Measurements from ENCODE around the gene GJA4. TPM values are rescaled to one million over a fixed set of nuclear protein-coding genes. Genes with fewer than 3 reads are reported as not detected.

Gene GJA4
- total RNA-seq, 2 donors from 2014 or later, result 9.0 TPM

- no peak overlapping the region for H3K4me3 ChIP-seq (ENCODE audit: low read length)
- H3K4me1 ChIP-seq (ENCODE audit: control insufficient read depth, insufficient read depth, low read length), result no peaks in the 10 kb centered on the region
- peaks cover 5% of the 10 kb centered on the region for H3K36me3 Mint-ChIP-seq (ENCODE audit: low read depth)
- WGBS, 2 experiments (ENCODE audit: insufficient coverage in 1 of 2, insufficient read length in 1 of 2), result 75 to 92% methylated on average over 2 to 6 of the region's 6 CpGs
- TF ChIP-seq CTCF (conservative IDR thresholded peaks at IDR 0.05), result no peak
- no peak overlapping the region for H3K27ac Mint-ChIP-seq
- no peaks in the 10 kb centered on the region for H3K36me3 ChIP-seq (ENCODE audit: control insufficient read depth, insufficient read depth, low read length)
- peaks cover 24% of the 10 kb centered on the region for H3K4me1 Mint-ChIP-seq
- H3K4me3 Mint-ChIP-seq, result no peak overlapping the region
- DNase-seq, result no peak
- no peaks in the 10 kb centered on the region for H3K9me3 Mint-ChIP-seq
- H3K9ac ChIP-seq (ENCODE audit: extremely low read depth, low read length, poor library complexity, severe bottlenecking), result no peak overlapping the region
- no peak overlapping the region for H3K27ac ChIP-seq (ENCODE audit: low read depth, low read length)
- peaks cover 29% of the 10 kb centered on the region for H3K27me3 Mint-ChIP-seq (ENCODE audit: insufficient read depth)
- H3K9me3 ChIP-seq (ENCODE audit: control insufficient read depth, low read length), result no peaks in the 10 kb centered on the region
- no peaks in the 10 kb centered on the region for H3K27me3 ChIP-seq (ENCODE audit: control insufficient read depth, insufficient read depth, low read length, poor library complexity, severe bottlenecking)
These were observed 3.1 kb downstream of the GJA4 start for GRCh38 chr1:34795916-34796315.

- no peak overlapping the region for H3K4me3 Mint-ChIP-seq
- WGBS, 2 experiments (ENCODE audit: insufficient coverage in 1 of 2, insufficient read length in 1 of 2), result 83 to 85% methylated on average over 5 to 6 of the region's 6 CpGs
- no peak overlapping the region for H3K27ac ChIP-seq (ENCODE audit: low read depth, low read length)
- no peaks in the 10 kb centered on the region for H3K36me3 ChIP-seq (ENCODE audit: control insufficient read depth, insufficient read depth, low read length)
- H3K9me3 Mint-ChIP-seq, result no peaks in the 10 kb centered on the region
- no peaks in the 10 kb centered on the region for H3K4me1 ChIP-seq (ENCODE audit: control insufficient read depth, insufficient read depth, low read length)
- no peak overlapping the region for H3K4me3 ChIP-seq (ENCODE audit: low read length)
- H3K4me1 Mint-ChIP-seq, result peaks cover 21% of the 10 kb centered on the region
- DNase-seq, result no peak
- H3K27me3 ChIP-seq (ENCODE audit: control insufficient read depth, insufficient read depth, low read length, poor library complexity, severe bottlenecking), result no peaks in the 10 kb centered on the region
- H3K27me3 Mint-ChIP-seq (ENCODE audit: insufficient read depth), result peaks cover 19% of the 10 kb centered on the region
- H3K36me3 Mint-ChIP-seq (ENCODE audit: low read depth), result peaks cover 5% of the 10 kb centered on the region
- H3K9me3 ChIP-seq (ENCODE audit: control insufficient read depth, low read length), result no peaks in the 10 kb centered on the region
- H3K27ac Mint-ChIP-seq, result no peak overlapping the region
- no peak for TF ChIP-seq CTCF (conservative IDR thresholded peaks at IDR 0.05)
- no peak overlapping the region for H3K9ac ChIP-seq (ENCODE audit: extremely low read depth, low read length, poor library complexity, severe bottlenecking)
These were observed 4.2 kb downstream of the GJA4 start for GRCh38 chr1:34796990-34797389.

GRCh38 chr1:34800214-34800613 lies 7.4 kb downstream of the GJA4 start:
- H3K9ac ChIP-seq (ENCODE audit: extremely low read depth, low read length, poor library complexity, severe bottlenecking), result no peak overlapping the region
- DNase-seq, result no peak
- H3K27me3 ChIP-seq (ENCODE audit: control insufficient read depth, insufficient read depth, low read length, poor library complexity, severe bottlenecking), result no peaks in the 10 kb centered on the region
- Mint-ChIP-seq H3K9me3 (peaks cover 4% of the 10 kb centered on the region), H3K4me1 (peaks cover 17% of the 10 kb centered on the region), H3K27me3 (ENCODE audit: insufficient read depth) (peaks cover 10% of the 10 kb centered on the region), H3K36me3 (ENCODE audit: low read depth) (no peaks in the 10 kb centered on the region), H3K27ac (no peak overlapping the region), H3K4me3 (no peak overlapping the region)
- no peak for TF ChIP-seq CTCF (conservative IDR thresholded peaks at IDR 0.05)
- H3K4me3 ChIP-seq (ENCODE audit: low read length), result no peak overlapping the region
- peaks cover 22% of the 10 kb centered on the region for H3K9me3 ChIP-seq (ENCODE audit: control insufficient read depth, low read length)
- no peaks in the 10 kb centered on the region for H3K36me3 ChIP-seq (ENCODE audit: control insufficient read depth, insufficient read depth, low read length)
- 88 to 95% methylated on average over 2 to 6 of the region's 6 CpGs for WGBS, 2 experiments (ENCODE audit: insufficient coverage in 1 of 2, insufficient read length in 1 of 2)
- no peak overlapping the region for H3K27ac ChIP-seq (ENCODE audit: low read depth, low read length)
- peaks cover 3% of the 10 kb centered on the region for H3K4me1 ChIP-seq (ENCODE audit: control insufficient read depth, insufficient read depth, low read length)
